Activated CD4-positive, alpha-beta T cell treated with anti-CD3 and anti-CD28 coated beads for 4 hours (primary cell): ENCODE measurements around the gene BMAL1.
A peak's percentile ranks its signal among the peaks of the same experiment; 100 is the strongest.
"Not testable (repeated sequence)": the region's sequence is repeated elsewhere in the genome, so short reads cannot be mapped to it uniquely, and the experiment has no call there.

ENCODE experiments used
- DNase-seq, 2 donors: peaks; one replicate each; pipeline ENCODE4 v3.0.0-alpha.2; 2020

Gene BMAL1

DNA sequence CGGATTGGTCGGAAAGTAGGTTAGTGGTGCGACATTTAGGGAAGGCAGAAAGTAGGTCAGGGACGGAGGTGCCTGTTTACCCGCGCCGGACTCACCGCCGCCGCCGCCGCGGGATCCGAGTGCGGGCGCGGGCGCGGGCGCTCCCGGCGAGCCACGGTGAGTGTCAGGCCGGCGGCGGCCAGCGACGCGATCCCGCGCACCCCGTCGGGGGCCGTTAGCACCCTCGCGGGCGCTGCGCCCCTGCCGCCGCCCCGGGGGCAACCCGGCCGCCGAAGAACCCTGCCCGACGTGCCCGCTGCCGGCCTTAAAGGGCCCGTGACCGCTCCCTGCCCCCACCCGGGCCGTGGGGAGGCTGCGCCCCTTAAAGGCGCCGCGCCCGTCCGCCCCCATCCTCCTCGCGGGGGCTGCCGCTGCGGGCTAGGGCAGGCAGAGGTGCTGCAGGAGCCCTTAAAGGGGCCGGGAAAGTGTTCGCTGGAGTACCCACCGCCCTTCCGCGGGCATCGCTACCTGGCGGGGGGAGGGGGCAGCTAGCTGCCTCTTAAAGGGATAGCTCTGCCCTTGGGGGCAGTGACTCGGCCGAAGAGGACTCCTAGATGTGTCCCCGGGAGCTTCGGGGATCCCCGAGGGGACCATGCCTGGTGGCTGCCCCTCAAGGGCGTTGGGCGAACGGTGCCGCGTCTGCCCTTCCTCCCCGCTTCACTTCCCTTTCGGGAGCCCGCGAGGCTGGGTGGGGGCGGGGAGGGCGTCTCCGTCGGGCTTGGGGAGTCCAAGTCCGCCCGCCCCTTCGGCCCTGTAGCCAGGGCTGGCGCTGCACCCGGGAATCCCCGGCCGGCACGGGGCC, at the start of gene BMAL1:
BMAL1 (plus strand) TSS at position 23 of the 841 bp plus-strand sequence. CDS start 76,519 bp downstream, outside the sequence.
- DNase-seq: peak; percentile 33 to 45

GRCh38 chr11:13228572-13228971, 49.0 kb upstream of the BMAL1 start:
- DNase-seq: no peak

GRCh38 chr11:13229136-13229535, 48.5 kb upstream of the BMAL1 start:
- DNase-seq: no peak

GRCh38 chr11:13229711-13230318, 47.8 kb upstream of the BMAL1 start:
- DNase-seq: no peak

GRCh38 chr11:13233173-13233745, 44.3 kb upstream of the BMAL1 start:
- DNase-seq: no peak

DNA sequence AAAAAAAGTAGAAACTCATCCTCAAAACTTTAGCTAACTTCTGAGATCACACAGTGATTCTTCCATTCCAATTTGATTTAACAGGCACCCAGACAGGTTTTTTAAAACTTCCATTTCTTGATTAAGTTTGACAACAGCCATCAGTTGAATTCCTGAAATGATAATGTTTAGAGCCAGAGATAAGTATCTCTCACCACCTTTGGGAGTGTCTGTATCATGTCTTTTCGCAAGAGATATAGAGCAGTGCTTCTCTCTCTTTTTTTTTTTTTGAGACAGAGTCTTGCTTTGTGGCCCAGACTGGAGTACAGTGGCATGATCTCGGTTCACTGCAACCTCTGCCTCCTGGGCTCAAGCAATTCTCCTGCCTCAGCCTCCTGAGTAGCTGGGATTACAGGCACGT, 41.7 kb upstream of the BMAL1 start:
- DNase-seq: no peak

GRCh38 chr11:13236626-13237025, 41.0 kb upstream of the BMAL1 start:
- DNase-seq: no peak

DNA sequence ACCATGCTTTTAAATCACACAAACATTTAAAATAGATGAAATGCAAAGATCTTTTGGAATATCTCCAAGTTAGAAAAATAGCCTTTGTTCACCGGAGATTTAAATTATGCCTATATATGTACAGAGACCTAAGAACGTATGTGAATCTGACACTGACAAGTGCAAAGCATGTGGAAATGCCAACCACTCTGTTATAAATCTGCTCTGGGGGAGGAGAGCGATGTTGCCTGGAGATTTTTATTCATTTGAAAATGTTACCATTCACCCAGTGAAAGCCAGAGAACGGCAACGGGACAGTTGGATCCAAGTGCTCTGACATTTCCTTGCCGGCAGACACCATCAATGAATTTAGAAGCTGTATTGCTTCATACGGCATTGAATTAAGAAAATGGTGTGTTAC, 39.8 kb upstream of the BMAL1 start:
- DNase-seq: no peak

- peak; percentile 55 to 68 for DNase-seq
Measured at GRCh38 chr11:13238879-13239514, 38.6 kb upstream of the BMAL1 start.

- DNase-seq: no peak
Measured at GRCh38 chr11:13242564-13242963, 35.0 kb upstream of the BMAL1 start.

DNA sequence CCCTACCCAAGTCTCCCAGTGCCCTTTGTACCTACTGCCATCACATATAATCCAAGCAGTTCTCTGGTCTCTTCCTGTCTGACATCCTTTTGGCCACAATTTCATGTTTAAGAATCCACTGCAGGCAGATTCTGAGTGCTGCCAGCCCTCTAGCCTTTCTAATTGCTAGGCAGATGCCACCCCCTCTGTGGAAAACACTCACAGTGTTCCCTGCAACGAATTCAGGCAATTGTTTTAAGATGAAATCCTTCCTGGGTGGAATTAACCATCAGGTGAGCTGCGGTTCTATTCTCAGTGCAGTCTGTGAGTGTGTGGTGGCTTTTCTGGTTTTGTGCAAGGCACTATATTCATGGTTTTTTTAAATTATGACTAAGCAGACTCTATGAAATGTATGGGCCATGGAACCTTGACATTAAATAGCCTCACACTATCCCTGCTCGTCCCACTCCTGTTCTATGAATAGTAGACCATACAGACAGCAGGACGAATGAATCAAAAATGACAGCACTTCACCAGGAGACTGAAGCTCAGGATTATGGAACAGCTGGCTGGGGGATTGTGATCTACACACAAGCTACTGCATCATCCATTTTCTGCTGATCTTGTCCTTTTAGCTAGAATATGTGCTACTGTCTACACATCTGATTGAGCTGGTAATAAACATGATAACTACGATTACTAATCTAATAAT, 29.8 kb upstream of the BMAL1 start:
- no peak for DNase-seq

DNA sequence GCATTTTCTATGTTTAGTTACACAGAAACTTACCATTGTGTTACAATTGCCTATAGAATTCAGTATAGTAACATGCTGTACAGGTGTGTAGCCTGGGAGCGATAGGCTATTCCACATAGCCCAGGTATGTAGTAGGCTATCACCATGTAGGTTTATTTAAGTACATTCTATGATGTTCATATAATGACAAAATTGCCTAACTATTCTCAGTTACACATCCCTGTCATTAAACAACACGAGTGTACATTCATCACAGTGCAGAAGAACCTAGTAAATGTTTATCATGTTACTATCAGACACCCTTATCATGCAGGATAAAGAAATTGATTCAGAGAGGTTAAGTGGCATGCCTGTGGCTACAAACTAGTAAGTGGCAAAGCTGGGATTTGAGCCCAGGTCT, 28.4 kb upstream of the BMAL1 start:
- no peak for DNase-seq

DNA sequence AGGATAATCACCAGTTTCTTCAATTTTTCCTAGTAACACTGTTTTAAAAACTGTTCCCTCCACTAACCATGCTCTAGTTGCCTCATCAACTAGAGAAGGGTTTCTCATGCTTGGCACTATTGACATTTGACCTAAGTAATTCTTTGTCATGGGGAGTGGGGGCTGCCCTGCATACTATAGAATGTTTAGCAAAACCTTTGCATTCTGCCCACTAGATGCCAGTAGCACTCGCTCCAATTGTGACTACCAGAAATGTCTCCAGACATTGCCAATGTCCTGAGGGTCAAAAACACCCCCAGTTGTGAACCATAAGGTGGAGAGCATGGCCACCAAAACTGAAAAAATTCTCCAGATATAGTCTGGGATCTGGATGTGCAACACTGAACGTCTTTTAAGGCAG, 27.6 kb upstream of the BMAL1 start:
- DNase-seq: no peak

DNA sequence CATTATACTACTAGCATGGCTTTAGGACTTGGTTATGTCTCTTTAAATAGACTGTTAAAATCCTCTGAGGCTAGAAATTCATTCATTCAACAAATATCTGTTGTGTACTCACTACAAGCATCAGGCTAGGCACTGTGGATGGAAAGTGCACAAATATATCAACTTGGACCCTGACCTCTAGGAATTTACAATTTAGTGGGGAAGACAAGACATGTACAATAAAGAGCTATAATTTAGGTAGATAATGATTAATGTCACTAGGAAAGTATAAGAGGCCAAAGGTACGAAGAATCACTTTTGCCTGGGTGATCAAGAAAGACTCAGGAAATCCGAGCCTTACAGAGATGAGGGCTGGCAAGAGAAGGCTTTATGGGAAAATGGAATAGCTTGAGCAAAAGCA, 25.6 kb upstream of the BMAL1 start:
- no peak for DNase-seq

- DNase-seq: no peak
Measured at GRCh38 chr11:13252438-13252837, 25.2 kb upstream of the BMAL1 start.

GRCh38 chr11:13256216-13256615, 21.4 kb upstream of the BMAL1 start:
- no peak for DNase-seq

- DNase-seq: not testable (repeated sequence)
Measured at GRCh38 chr11:13258061-13258460, 19.5 kb upstream of the BMAL1 start.

DNA sequence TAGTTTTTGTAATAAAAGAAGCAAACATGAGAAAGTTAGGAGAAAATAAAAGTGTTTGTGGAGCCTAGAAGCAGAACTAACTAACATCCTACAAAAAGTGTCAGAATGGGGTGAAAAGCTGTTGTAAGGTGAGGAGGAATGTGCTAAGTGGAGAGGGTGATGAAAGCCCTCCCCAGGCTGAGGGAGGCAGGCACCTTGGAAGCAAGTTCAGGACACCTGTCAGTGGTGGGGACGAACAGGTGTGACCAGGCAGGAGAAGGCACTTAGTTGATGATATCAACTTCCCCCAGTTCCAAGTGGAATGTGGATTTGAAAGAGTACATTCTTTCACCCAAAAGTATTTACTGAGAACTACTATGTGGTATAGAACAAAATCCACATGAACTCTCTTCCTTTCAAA, 18.7 kb upstream of the BMAL1 start:
- no peak for DNase-seq

DNA sequence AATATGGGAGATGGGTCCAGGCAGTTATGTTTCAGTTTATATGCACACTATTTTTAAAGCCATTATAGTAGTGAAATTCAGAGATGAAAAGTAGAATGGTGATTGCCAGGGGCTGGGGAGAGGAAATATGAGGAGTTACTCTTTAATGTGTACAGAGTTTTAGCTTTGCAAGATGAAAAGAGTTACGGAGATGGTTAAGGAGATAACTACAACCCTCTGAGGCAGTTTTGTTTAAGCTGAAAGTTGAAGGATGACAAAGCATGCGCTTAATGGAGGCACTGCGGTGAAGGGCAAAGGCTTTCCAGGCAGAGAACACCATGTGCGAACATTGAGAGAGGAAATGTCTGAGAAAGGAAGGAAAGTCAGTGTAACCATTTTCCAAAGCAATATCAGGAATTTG, 18.2 kb upstream of the BMAL1 start:
- no peak for DNase-seq

DNA sequence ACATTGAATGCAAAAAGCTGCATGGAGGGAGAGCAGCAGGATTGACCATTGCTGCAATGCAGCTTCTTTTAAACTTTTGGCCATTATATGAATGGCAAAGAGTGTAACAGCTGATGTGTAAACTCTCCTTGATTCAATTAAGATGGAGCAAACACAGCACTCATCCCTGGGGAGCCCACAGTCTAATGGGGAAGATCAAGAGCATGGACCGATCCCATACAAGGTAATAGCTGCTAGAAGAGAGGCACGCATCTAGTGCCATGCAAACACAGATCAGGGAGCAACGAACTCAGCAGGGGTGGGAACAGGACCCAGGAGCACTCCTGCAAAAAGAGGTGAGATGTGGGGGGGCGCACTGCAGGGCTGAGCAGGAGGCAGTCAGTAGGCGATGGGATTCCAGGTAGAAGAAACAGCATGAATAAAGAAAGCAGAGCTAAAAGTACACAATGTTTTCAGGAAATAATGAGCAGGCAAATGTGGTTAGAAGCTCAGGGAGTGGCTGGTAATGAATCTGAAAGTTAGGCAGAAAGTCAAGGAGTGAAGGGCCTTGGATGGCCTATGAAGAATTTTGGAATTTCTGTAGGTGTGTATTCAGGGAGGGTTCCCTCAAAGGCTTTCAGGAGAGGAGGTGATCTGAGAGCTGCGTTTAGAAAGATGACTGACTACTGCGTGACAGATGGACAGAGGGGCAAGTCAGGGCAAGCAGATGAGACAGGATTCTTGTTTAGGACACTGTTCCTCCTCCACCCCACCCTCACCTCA, 17.2 kb upstream of the BMAL1 start:
- no peak for DNase-seq

GRCh38 chr11:13260963-13261588, 16.5 kb upstream of the BMAL1 start:
- no peak for DNase-seq

- DNase-seq: no peak
Measured at GRCh38 chr11:13261591-13262061, 16.0 kb upstream of the BMAL1 start.
